Karpas-422 (cell line): ENCODE measurements around the gene VAV3. TPM values are rescaled to one million over a fixed set of nuclear protein-coding genes. Genes with fewer than 3 reads are reported as not detected.

Experiments used
- DNase-seq: peaks from one replicate; pipeline ENCODE4 v3.0.0-alpha.2; 2015
- H2AFZ ChIP-seq: fragments of 200-600 bp; sonication (generic); 2 replicates; pipeline ENCODE4 v1.6.1; 2014; ENCODE audit warnings: antibody characterized with exemption, low read length, mixed read lengths
- H3K27ac ChIP-seq: fragments of 200-600 bp; sonication (generic); 2 replicates; pipeline ENCODE4 v1.5.1; 2014; ENCODE audit warnings: mild to moderate bottlenecking, low read length, moderate library complexity
- H3K27me3 ChIP-seq: fragments of 200-600 bp; sonication (generic); 2 replicates; pipeline ENCODE4 v1.6.1; 2014; ENCODE audit warnings: low read length, mixed read lengths
- H3K36me3 ChIP-seq: fragments of 200-600 bp; sonication (generic); 2 replicates; pipeline ENCODE4 v1.6.1; 2014; ENCODE audit warnings: low read length, mixed read lengths; ENCODE audit not compliant: insufficient read depth
- H3K4me1 ChIP-seq: fragments of 200-600 bp; sonication (generic); 2 replicates; pipeline ENCODE4 v1.6.1; 2014; ENCODE audit warnings: mild to moderate bottlenecking, low read length, mixed read lengths
- H3K4me2 ChIP-seq: fragments of 200-600 bp; sonication (generic); 2 replicates; pipeline ENCODE4 v1.6.1; 2014; ENCODE audit warnings: low read length, low read depth, mild to moderate bottlenecking; ENCODE audit not compliant: poor library complexity, severe bottlenecking
- H3K4me3 ChIP-seq: fragments of 200-600 bp; sonication (generic); 2 replicates; pipeline ENCODE4 v1.5.1; 2014; ENCODE audit warnings: mild to moderate bottlenecking, antibody characterized with exemption, low read length, mixed read lengths
- H3K79me2 ChIP-seq: fragments of 200-600 bp; sonication (generic); 2 replicates; pipeline ENCODE4 v1.6.1; 2014; ENCODE audit warnings: mild to moderate bottlenecking, low read length, mixed read lengths
- H3K9ac ChIP-seq: fragments of 200-600 bp; sonication (generic); 2 replicates; pipeline ENCODE4 v1.6.0; 2014; ENCODE audit warnings: low read length
- H3K9me2 ChIP-seq: fragments of 200-600 bp; sonication (generic), shearing (Covaris generic); replicated peaks from 2 replicates; pipeline ENCODE4 v1.6.0; 2014; ENCODE audit warnings: mild to moderate bottlenecking, low read length, moderate library complexity; ENCODE audit not compliant: insufficient read depth
- H3K9me3 ChIP-seq: fragments of 300-700, 200-600 bp; sonication (generic); 2 replicates; pipeline ENCODE4 v1.6.1; 2014; ENCODE audit warnings: low read length, mixed read lengths
- H4K20me1 ChIP-seq: fragments of 200-600 bp; sonication (generic); 2 replicates; pipeline ENCODE4 v1.6.1; 2014; ENCODE audit warnings: mild to moderate bottlenecking, antibody characterized with exemption, low read length, low read depth; ENCODE audit not compliant: insufficient read depth
- total RNA-seq: library from RNA; depleted of rRNA; stranded (reverse); fragments of >200 nt; shearing (Covaris generic); gene quantifications from 2 replicates; pipeline ENCODE4 v1.2.3, GENCODE V29; 2014; ENCODE audit warnings: low replicate concordance

The VAV3 gene
- total RNA-seq, 1 experiment from 2014 or later: 1.1 TPM

DNA sequence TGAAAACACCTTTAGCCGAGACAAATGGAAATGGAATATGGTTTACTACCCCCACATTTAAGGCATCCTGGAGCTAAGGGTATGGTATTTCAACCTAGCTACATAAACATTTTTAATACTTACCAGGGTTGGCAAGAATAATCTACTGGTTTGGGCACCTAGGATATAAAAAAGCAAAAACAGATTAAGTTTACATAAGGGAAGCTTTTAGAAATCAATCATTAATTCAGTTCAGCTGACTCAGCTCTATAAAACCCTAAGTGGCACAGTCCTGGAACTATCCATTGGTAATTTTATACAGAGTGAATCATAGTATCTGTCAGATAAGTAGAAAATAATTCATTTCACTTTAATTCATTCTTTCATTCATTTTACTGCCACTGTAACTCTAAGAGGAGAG is 355.2 kb downstream of the VAV3 start:
- Histone ChIP-seq H2AFZ (no peak overlapping the region), H3K27me3 (no peaks in the 10 kb centered on the region), H3K36me3 (no peaks in the 10 kb centered on the region), H3K4me1 (no peaks in the 10 kb centered on the region), H4K20me1 (no peaks in the 10 kb centered on the region), H3K9me3 (no peaks in the 10 kb centered on the region), H3K4me2 (no peak overlapping the region), H3K79me2 (no peaks in the 10 kb centered on the region), H3K9ac (no peak overlapping the region), H3K4me3 (no peak overlapping the region), H3K27ac (no peak overlapping the region), H3K9me2 (no peaks in the 10 kb centered on the region)
- no peak for DNase-seq

DNA sequence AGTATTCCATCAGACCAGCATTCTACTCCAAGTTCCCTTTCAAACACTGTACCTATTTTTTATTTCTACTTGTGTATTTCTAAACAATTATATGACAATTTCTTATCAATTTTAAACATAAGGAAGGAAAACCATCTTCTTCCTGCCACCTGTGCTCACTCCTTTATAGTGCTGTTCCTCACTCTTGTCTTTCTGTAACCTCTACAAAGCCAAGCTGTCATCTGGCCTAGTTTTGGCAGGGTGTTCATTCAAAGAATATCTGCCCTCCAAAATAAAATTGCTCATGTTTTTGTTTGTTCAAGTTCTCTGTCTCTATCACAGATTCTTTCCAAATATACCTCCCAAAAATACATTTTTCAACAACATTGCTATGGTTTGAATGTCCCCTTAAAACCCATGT is 360.2 kb downstream of the VAV3 start:
- no peaks in the 10 kb centered on the region for H3K4me1 ChIP-seq
- H3K79me2 ChIP-seq: no peaks in the 10 kb centered on the region
- H3K4me2 ChIP-seq: no peak overlapping the region
- no peak overlapping the region for H3K4me3 ChIP-seq
- H3K27ac ChIP-seq: no peak overlapping the region
- H2AFZ ChIP-seq: no peak overlapping the region
- no peak overlapping the region for H3K9ac ChIP-seq
- H3K27me3 ChIP-seq: no peaks in the 10 kb centered on the region
- H4K20me1 ChIP-seq: no peaks in the 10 kb centered on the region
- no peak for DNase-seq
- no peaks in the 10 kb centered on the region for H3K9me3 ChIP-seq
- no peaks in the 10 kb centered on the region for H3K36me3 ChIP-seq
- no peaks in the 10 kb centered on the region for H3K9me2 ChIP-seq

DNA sequence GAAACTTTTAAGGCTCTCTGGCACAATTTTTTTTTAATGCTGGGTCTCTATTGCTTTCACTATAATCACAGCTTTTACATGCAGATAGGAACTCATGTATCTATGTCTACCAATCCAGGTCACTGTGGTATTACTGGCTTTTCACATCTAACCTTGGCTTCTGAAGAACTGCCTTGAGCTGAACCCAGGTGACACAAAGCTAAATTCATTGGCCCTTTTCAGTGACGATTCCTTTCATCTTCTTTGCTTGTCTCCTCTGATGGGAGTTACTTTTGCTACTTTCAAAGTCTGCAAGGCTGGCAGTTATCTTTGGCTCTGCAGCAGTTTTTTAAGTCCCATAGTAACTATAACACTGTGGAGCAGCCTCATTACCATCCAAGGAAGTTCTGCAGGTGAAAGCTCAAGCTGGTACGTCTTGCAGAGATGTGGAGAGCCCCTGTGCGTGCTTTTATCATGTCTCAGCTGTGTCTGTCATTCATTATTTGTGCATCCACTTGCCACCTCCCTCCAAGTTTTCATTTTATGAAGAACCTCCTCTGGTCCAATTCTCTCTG is 364.3 kb downstream of the VAV3 start:
- Histone ChIP-seq H3K9ac (no peak overlapping the region), H3K4me3 (no peak overlapping the region), H3K36me3 (no peaks in the 10 kb centered on the region), H2AFZ (no peak overlapping the region), H3K9me3 (no peaks in the 10 kb centered on the region), H3K9me2 (no peaks in the 10 kb centered on the region), H3K27ac (no peak overlapping the region), H3K4me2 (no peak overlapping the region), H3K79me2 (no peaks in the 10 kb centered on the region), H3K4me1 (no peaks in the 10 kb centered on the region), H3K27me3 (no peaks in the 10 kb centered on the region), H4K20me1 (no peaks in the 10 kb centered on the region)
- no peak for DNase-seq

DNA sequence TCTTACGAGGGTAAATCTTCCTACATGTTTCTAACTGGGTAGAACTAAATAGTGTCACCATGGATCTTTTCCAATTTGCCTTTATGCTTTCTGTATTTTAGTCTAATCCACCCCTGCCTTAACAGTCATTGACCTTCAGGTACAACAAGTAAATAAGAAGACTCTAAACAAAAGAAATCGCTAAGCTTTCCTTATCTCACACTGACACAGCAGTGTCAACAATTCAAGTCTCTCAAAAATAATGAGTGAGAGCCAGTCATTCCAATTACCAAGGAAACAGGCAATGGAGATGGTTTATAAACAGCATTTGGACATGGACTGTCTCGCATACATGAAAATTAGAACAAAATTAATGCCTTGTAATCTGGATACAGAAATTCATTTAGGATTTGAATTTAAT is 365.8 kb downstream of the VAV3 start:
- H3K36me3 ChIP-seq: no peaks in the 10 kb centered on the region
- no peak overlapping the region for H3K27ac ChIP-seq
- H3K27me3 ChIP-seq: no peaks in the 10 kb centered on the region
- no peak overlapping the region for H3K4me3 ChIP-seq
- H4K20me1 ChIP-seq: no peaks in the 10 kb centered on the region
- no peak overlapping the region for H2AFZ ChIP-seq
- H3K79me2 ChIP-seq: no peaks in the 10 kb centered on the region
- H3K9me3 ChIP-seq: no peaks in the 10 kb centered on the region
- DNase-seq: no peak
- H3K9me2 ChIP-seq: no peaks in the 10 kb centered on the region
- no peak overlapping the region for H3K4me2 ChIP-seq
- H3K4me1 ChIP-seq: no peaks in the 10 kb centered on the region
- no peak overlapping the region for H3K9ac ChIP-seq

DNA sequence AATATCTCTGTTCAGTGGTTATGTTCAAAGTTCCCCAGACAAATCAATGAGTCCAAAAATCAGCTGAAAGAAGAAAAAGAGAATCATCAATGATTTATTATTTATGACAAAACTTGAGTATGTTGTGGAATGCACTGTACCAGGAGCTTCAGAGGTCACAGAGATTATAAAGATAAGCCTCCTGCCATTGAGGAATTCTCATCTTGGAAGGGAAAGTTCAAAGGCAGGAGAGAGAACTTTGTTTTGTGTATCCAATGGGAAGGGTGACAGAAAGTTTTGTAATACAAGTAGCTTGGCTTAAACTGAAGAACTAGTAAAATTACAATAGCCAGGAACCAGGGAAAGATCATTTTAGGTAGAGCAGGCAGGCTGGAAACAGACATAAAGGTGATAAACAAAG is 367.7 kb downstream of the VAV3 start:
- H3K4me3 ChIP-seq: no peak overlapping the region
- H3K9me2 ChIP-seq: no peaks in the 10 kb centered on the region
- H4K20me1 ChIP-seq: no peaks in the 10 kb centered on the region
- H3K27me3 ChIP-seq: no peaks in the 10 kb centered on the region
- H2AFZ ChIP-seq: no peak overlapping the region
- H3K27ac ChIP-seq: no peak overlapping the region
- no peaks in the 10 kb centered on the region for H3K9me3 ChIP-seq
- H3K9ac ChIP-seq: no peak overlapping the region
- no peak overlapping the region for H3K4me2 ChIP-seq
- no peaks in the 10 kb centered on the region for H3K79me2 ChIP-seq
- no peak for DNase-seq
- H3K4me1 ChIP-seq: no peaks in the 10 kb centered on the region
- H3K36me3 ChIP-seq: no peaks in the 10 kb centered on the region

DNA sequence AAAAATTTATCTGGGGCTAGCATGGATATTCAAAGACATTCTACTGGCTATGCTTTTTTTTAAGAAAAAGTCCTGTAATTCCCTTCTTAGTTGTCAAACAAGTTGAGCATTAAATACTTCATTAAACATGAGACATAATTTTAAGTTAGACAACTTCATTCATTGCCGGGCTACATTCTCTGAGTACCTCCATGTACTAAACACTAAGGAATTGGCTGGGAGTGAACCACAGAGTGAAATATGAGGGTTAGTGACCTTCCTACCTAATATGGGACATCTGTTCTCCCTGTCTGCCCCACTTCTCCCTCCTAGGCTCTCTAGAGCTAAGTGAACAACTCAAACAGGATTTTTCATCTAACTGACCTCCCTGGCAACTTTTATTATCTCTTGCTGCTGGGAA is 370.4 kb downstream of the VAV3 start:
- no peaks in the 10 kb centered on the region for H3K9me2 ChIP-seq
- H3K27ac ChIP-seq: no peak overlapping the region
- no peaks in the 10 kb centered on the region for H3K79me2 ChIP-seq
- H3K4me1 ChIP-seq: no peaks in the 10 kb centered on the region
- H3K9ac ChIP-seq: no peak overlapping the region
- H3K36me3 ChIP-seq: no peaks in the 10 kb centered on the region
- H3K4me3 ChIP-seq: no peak overlapping the region
- no peaks in the 10 kb centered on the region for H4K20me1 ChIP-seq
- no peaks in the 10 kb centered on the region for H3K9me3 ChIP-seq
- DNase-seq: no peak
- no peaks in the 10 kb centered on the region for H3K27me3 ChIP-seq
- no peak overlapping the region for H2AFZ ChIP-seq
- no peak overlapping the region for H3K4me2 ChIP-seq

DNA sequence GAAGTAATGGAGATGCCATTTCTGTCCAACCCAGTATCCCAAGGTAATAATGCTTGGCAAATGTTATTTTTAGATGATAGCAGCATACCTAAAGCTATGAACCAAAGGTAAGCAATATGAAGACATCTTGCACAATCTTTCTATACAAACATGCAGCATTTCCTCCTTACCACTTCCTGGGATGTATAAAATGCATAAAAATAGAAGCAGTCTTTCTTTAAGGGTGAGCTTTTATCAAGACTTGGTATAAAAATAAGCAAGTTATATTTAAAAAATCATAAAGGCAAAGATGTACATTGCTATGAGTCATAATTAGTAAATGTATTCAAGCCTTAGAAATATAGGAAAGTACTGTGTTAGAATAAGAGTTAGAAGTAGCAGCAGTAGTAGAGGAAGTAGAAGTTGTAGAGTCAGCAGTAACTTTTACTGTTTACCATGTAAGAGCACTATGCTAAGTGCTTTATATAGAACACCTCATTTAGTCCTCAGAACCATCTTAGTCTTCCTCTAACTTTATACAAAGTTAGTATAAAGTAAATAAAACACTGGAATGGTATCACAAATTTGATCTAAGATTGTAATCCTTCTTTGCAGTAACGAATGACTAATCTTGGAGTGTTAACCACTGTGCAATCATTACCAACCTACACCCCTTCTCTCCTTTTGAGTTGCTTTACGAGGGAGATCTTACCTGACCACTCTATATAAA is 371.3 kb downstream of the VAV3 start:
- Histone ChIP-seq H3K4me3 (no peak overlapping the region), H3K79me2 (no peaks in the 10 kb centered on the region), H3K9me3 (no peaks in the 10 kb centered on the region), H3K27me3 (no peaks in the 10 kb centered on the region), H3K9me2 (no peaks in the 10 kb centered on the region), H4K20me1 (no peaks in the 10 kb centered on the region), H3K4me1 (no peaks in the 10 kb centered on the region), H3K9ac (no peak overlapping the region), H2AFZ (no peak overlapping the region), H3K36me3 (no peaks in the 10 kb centered on the region), H3K4me2 (no peak overlapping the region), H3K27ac (no peak overlapping the region)
- no peak for DNase-seq

DNA sequence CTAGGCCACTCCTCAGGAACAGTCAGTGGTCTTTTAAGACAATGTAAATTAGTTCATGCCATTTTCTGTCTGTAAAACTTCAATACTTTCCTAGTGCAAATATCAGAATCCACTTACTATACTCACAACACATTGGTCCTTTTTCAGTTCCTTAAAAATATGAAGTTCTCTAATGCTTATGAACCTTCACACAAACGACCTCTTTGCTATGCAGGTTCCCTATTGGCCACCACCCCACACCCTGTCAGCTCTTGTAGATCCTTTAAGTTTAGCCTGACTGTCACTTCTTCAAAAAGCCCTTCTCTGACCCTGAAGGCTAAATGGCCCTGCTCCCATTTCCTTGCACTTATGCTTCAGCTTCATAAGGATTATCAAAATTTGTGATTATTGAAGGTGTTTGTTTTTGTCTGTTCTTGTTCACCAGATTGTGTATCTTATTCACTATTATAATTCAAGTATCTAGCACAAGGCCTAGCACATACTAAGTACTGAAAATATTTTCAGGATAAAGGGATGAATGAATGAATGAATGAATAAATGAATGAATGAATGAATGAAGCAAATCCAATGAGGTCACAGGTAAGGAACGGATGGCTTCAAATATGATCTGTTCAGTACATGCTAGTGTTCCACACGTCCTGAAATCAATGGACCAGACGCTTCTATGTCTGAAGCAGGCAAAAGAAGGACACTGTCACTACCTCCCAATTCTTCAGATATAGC is 373.9 kb downstream of the VAV3 start:
- DNase-seq: no peak
- Histone ChIP-seq H3K79me2 (no peaks in the 10 kb centered on the region), H3K9ac (no peak overlapping the region), H3K27ac (no peak overlapping the region), H3K27me3 (no peaks in the 10 kb centered on the region), H3K9me3 (no peaks in the 10 kb centered on the region), H3K36me3 (no peaks in the 10 kb centered on the region), H3K4me1 (no peaks in the 10 kb centered on the region), H3K4me2 (no peak overlapping the region), H4K20me1 (no peaks in the 10 kb centered on the region), H3K9me2 (no peaks in the 10 kb centered on the region), H3K4me3 (no peak overlapping the region), H2AFZ (no peak overlapping the region)
